K562 (cell line): ENCODE measurements around the gene LRFN4. TPM values are rescaled to one million over a fixed set of nuclear protein-coding genes. Genes with fewer than 3 reads are reported as not detected.

Source experiments
- ATAC-seq: fragments of 200-7000 bp; cut with Tn5 transposase; 3 replicates; pipeline ENCODE4 v1.9.1; 2020; ENCODE audit warnings: moderate library complexity
- BruUV-seq: library from RNA; stranded (reverse); fragments of 400-500 nt; replicated peaks from 2 replicates; lab custom pipeline; 2021; lab: Mats Ljungman, UMichigan
- CTCF ChIA-PET: fragments of 300-600 bp; formaldehyde crosslinking; extraction: SDS; loops from one replicate; lab custom pipeline; 2021; ENCODE audit warnings: low intra/inter-chr PET ratio; lab: Yijun Ruan, JAX
- POLR2A ChIA-PET: fragments of 300-600, 350-650 bp; sonication (Branson Sonifier 250); formaldehyde crosslinking; extraction: SDS; loops from one replicate; lab custom pipeline; 2021; ENCODE audit warnings: antibody characterized with exemption, inconsistent platforms; lab: Yijun Ruan, JAX
- DNase-seq, 4 experiments: peaks; one replicate each; pipeline versions ENCODE4 v3.0.0 to v3.0.0-alpha.2; 2011 to 2018; ENCODE audit warnings: low spot score in 3 of 4, mixed read lengths in 3 of 4; ENCODE audit errors: extremely low read depth in 1 of 4
- FAIRE-seq: peaks from 2 replicates; lab custom pipeline; 2011; peaks lifted over from hg19 to GRCh38; lab: Jason Lieb, UNC
- H2AFZ ChIP-seq: 2 replicates; pipeline ENCODE4 v1.6.0; 2011; ENCODE audit warnings: low read depth, low read length, control low read depth, inconsistent platforms
- H3K27ac ChIP-seq: fragments of 200-600 bp; 3 replicates; pipeline ENCODE4 v1.8.0; 2011; ENCODE audit warnings: low read depth, mild to moderate bottlenecking, control low read depth, inconsistent platforms, low read length, moderate library complexity, mixed read lengths; ENCODE audit errors: extremely low read depth
- H3K27me3 ChIP-seq, 2 experiments: fragments of 300-600 bp in 1 of 2; 2 replicates in 1 of 2; 3 replicates in 1 of 2; pipeline versions ENCODE4 v1.6.0 to v1.8.0; 2011; ENCODE audit warnings: inconsistent platforms in 2 of 2, low read length in 2 of 2, mild to moderate bottlenecking in 1 of 2, mixed read lengths in 1 of 2, moderate library complexity in 1 of 2; ENCODE audit not compliant: control insufficient read depth in 2 of 2, insufficient read depth in 2 of 2
- H3K36me3 ChIP-seq: fragments of 300-600 bp; 3 replicates; pipeline ENCODE4 v1.8.0; 2011; ENCODE audit warnings: mild to moderate bottlenecking, low read length, inconsistent platforms; ENCODE audit not compliant: control insufficient read depth, insufficient read depth
- H3K4me1 ChIP-seq, 2 experiments: fragments of 200-600 bp in 1 of 2; replicated peaks in 1 of 2; 2 replicates in 1 of 2; 3 replicates in 1 of 2; pipeline versions ENCODE4 v1.5.1 to v1.8.0; 2011; ENCODE audit warnings: inconsistent platforms in 2 of 2, low read length in 2 of 2, mild to moderate bottlenecking in 1 of 2, mixed read lengths in 1 of 2, moderate library complexity in 1 of 2; ENCODE audit not compliant: control insufficient read depth in 2 of 2, insufficient read depth in 2 of 2
- H3K4me2 ChIP-seq: 2 replicates; pipeline ENCODE4 v1.6.1; 2011; ENCODE audit warnings: low read length, control low read depth, inconsistent platforms, mixed read lengths; ENCODE audit not compliant: insufficient read depth
- H3K4me3 ChIP-seq: fragments of 200-600 bp; sonication (generic), shearing (Covaris generic); 2 replicates; pipeline ENCODE4 v1.5.1; 2016; ENCODE audit warnings: control low read depth, inconsistent platforms
- H3K79me2 ChIP-seq: fragments of 200-600 bp; 3 replicates; pipeline ENCODE4 v1.8.0; 2011; ENCODE audit warnings: low read length, inconsistent platforms; ENCODE audit not compliant: control insufficient read depth, insufficient read depth
- H3K9ac ChIP-seq, 2 experiments: 2 replicates each; pipeline versions ENCODE4 v1.6.0 to v1.6.1; 2011; ENCODE audit warnings: low read depth in 2 of 2, low read length in 2 of 2, control low read depth in 1 of 2, inconsistent platforms in 1 of 2, mild to moderate bottlenecking in 1 of 2, mixed read lengths in 1 of 2; ENCODE audit not compliant: insufficient read depth in 1 of 2
- H3K9me1 ChIP-seq: one replicate; pipeline ENCODE4 v1.6.0; 2011; ENCODE audit warnings: inconsistent platforms, mild to moderate bottlenecking, low read length, moderate library complexity; ENCODE audit not compliant: control insufficient read depth, insufficient read depth
- H3K9me3 ChIP-seq: replicated peaks from 2 replicates; pipeline ENCODE4 v1.5.1; 2011; ENCODE audit warnings: low read depth, low read length, inconsistent platforms; ENCODE audit not compliant: control insufficient read depth, insufficient read depth
- H4K20me1 ChIP-seq: replicated peaks from 2 replicates; pipeline ENCODE4 v1.6.1; 2011; ENCODE audit warnings: low read length, inconsistent platforms, mixed read lengths; ENCODE audit not compliant: control insufficient read depth, insufficient read depth
- NFIC ChIP-seq: fragments of 450-650 bp; IDR thresholded peaks from 2 replicates; pipeline ENCODE4 v1.6.1; 2017; ENCODE audit warnings: mild to moderate bottlenecking, inconsistent platforms
- SMARCE1 ChIP-seq: fragments of 450-650 bp; IDR thresholded peaks from 2 replicates; pipeline ENCODE4 v1.7.1; 2016; ENCODE audit warnings: mild to moderate bottlenecking
- ZFP30 ChIP-seq: fragments of 250-450 bp; sonication (Bioruptor Pico); IDR thresholded peaks from 2 replicates; pipeline ENCODE4 v1.8.0; 2022; ENCODE audit warnings: moderate library complexity, mild to moderate bottlenecking, inconsistent platforms, borderline replicate concordance
- ZKSCAN1 ChIP-seq: fragments of 150-350 bp; IDR thresholded peaks from 2 replicates; pipeline ENCODE4 v1.6.1; 2016; ENCODE audit warnings: low read depth, low read length
- ZNF583 ChIP-seq: fragments of 250-450 bp; sonication (Bioruptor Pico); IDR thresholded peaks from 2 replicates; pipeline ENCODE4 v1.4.0; 2020
- WGBS: fragments of 100-300 bp; shearing (Covaris generic); methylation state at CpG from one replicate; pipeline ENCODE4 v1.1.6; 2016; ENCODE audit warnings: low coverage, mixed read lengths; ENCODE audit not compliant: insufficient coverage; ENCODE audit errors: missing lambda C conversion rate; 5-methylcytosine and 5-hydroxymethylcytosine counted together
- in situ Hi-C: fragments of 300-500 bp; cut with MboI; formaldehyde crosslinking; loops from 4 replicates; pipeline ENCODE4 v1.15.0; 2018; ENCODE audit warnings: inconsistent platforms, mixed read lengths
- intact Hi-C: fragments of 100-400 bp; cut with micrococcal nuclease; formaldehyde crosslinking; loops from 2 replicates; pipeline ENCODE4 v1.14.2; 2022
- polyA plus RNA-seq, 8 experiments: library from polyadenylated mRNA; depleted of rRNA in 4 of 8; stranded (reverse) in 5 of 8; unstranded in 3 of 8; fragments of >200 nt; fragmentation: Nextera tagmentation in 2 of 8; fragmentation: Illumina TruSeq in 1 of 8; extraction: Ambion mirVana in 2 of 8; extraction: Trizol in 1 of 8; gene quantifications; 2 replicates each; pipeline versions ENCODE4 v1.2.1 to v1.2.3, GENCODE V29; 2011 to 2014; ENCODE audit warnings: inconsistent platforms in 1 of 8, missing spikeins in 1 of 8
- total RNA-seq, 7 experiments: library from RNA; depleted of rRNA in 6 of 7; stranded (reverse); fragments of >200 nt in 6 of 7; fragmentation: Illumina TruSeq in 2 of 7; extraction: Trizol in 2 of 7; gene quantifications; 2 replicates each; pipeline versions ENCODE4 v1.2.1 to v1.2.3, GENCODE V29; 2011 to 2021; ENCODE audit warnings: low replicate concordance in 1 of 7
- TF ChIP-seq, protein P1 (sequence below): sonication (generic); formaldehyde crosslinking; IDR thresholded peaks from 2 replicates; pipeline ENCODE4 v1.8.0; 2023; ENCODE audit warnings: mild to moderate bottlenecking, missing genetic modification reagents

LRFN4 gene
- total and polyA plus RNA-seq, 9 of the 15 experiments (the other 6 are each of a cell fraction or from before 2014, with no cell fraction given): 0.10 to 60.1 (median 6.7) TPM

DNA sequence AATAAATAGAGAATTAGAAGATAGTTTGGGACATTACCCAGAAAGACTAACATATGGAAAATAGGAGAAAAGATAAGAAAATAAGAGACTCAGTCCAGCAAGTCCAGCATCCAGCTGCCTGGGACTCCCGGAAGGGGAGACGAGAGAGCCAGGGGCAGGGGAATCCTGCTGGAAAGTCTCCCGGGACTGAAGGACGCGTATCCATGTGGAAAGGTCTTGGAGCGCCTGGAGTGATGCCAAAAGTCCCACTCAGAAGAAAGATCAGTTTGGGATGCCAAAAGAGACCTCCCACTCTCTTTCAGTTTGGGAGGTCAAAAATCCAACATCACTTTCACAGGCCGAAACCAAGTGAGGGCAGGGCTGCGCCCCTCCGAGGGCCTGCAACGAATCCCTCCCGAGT is 30.7 kb downstream of the LRFN4 start:
- no peak overlapping the region for H3K4me3 ChIP-seq
- BruUV-seq: no TSS peak
- H3K9me3 ChIP-seq: no peaks in the 10 kb centered on the region
- DNase-seq: no peak
- no peak for ATAC-seq
- intact Hi-C loops: no loop called here
- peaks cover 33 to 35% of the 10 kb centered on the region in 2 experiments; a peak in 4 of 5 replicates for H3K4me1 ChIP-seq
- no peak overlapping the region for H2AFZ ChIP-seq
- TF ChIP-seq SMARCE1: no peak
- no peak for TF ChIP-seq ZNF583 (CRISPR knock-in tag)
- no peak for TF ChIP-seq ZFP30 (CRISPR knock-in tag)
- 0 out of 2 replicates have a peak, but pooled peaks have one; percentile 28 for TF ChIP-seq NFIC
- TF ChIP-seq ZKSCAN1: no peak
- TF ChIP-seq, protein P1, sequence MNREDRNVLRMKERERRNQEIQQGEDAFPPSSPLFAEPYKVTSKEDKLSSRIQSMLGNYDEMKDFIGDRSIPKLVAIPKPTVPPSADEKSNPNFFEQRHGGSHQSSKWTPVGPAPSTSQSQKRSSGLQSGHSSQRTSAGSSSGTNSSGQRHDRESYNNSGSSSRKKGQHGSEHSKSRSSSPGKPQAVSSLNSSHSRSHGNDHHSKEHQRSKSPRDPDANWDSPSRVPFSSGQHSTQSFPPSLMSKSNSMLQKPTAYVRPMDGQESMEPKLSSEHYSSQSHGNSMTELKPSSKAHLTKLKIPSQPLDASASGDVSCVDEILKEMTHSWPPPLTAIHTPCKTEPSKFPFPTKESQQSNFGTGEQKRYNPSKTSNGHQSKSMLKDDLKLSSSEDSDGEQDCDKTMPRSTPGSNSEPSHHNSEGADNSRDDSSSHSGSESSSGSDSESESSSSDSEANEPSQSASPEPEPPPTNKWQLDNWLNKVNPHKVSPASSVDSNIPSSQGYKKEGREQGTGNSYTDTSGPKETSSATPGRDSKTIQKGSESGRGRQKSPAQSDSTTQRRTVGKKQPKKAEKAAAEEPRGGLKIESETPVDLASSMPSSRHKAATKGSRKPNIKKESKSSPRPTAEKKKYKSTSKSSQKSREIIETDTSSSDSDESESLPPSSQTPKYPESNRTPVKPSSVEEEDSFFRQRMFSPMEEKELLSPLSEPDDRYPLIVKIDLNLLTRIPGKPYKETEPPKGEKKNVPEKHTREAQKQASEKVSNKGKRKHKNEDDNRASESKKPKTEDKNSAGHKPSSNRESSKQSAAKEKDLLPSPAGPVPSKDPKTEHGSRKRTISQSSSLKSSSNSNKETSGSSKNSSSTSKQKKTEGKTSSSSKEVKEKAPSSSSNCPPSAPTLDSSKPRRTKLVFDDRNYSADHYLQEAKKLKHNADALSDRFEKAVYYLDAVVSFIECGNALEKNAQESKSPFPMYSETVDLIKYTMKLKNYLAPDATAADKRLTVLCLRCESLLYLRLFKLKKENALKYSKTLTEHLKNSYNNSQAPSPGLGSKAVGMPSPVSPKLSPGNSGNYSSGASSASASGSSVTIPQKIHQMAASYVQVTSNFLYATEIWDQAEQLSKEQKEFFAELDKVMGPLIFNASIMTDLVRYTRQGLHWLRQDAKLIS (CRISPR knock-in tag): no peak
- H3K9me1 ChIP-seq: no peaks in the 10 kb centered on the region
- in situ Hi-C loops: no loop called here
- H3K4me2 ChIP-seq: no peak overlapping the region
- no peak overlapping the region for H3K27ac ChIP-seq
- 95% methylated on average over 11 of the region's 11 CpGs for WGBS
- no peaks in the 10 kb centered on the region for H4K20me1 ChIP-seq
- ChIA-PET CTCF (interaction anchor here (0.6 kb wide), 1 partner anchor 86 kb away, joined by 4 read pairs; no protein-coding TSS in a partner anchor), POLR2A (interaction anchor here (1.0 kb wide), 2 partner anchors 11 to 48 kb away, joined by 3 to 5 read pairs; no protein-coding TSS in a partner anchor)
- H3K36me3 ChIP-seq: 0 out of 3 replicates have a peak, but pooled peaks cover 4% of the 10 kb centered on the region
- no peaks in the 10 kb centered on the region; the same call in 2 of the 3 replicates for H3K79me2 ChIP-seq
- no peak overlapping the region for H3K9ac ChIP-seq
- H3K27me3 ChIP-seq: no peaks in the 10 kb centered on the region
- no peak for FAIRE-seq
